Measurements from ENCODE around the gene MDN1. TPM values are rescaled to one million over a fixed set of nuclear protein-coding genes. Genes with fewer than 3 reads are reported as not detected.
"Not testable (repeated sequence)": the region's sequence is repeated elsewhere in the genome, so short reads cannot be mapped to it uniquely, and the experiment has no call there.

The MDN1 gene
- total RNA-seq, 1 experiment from 2014 or later, result 117 TPM

DNA sequence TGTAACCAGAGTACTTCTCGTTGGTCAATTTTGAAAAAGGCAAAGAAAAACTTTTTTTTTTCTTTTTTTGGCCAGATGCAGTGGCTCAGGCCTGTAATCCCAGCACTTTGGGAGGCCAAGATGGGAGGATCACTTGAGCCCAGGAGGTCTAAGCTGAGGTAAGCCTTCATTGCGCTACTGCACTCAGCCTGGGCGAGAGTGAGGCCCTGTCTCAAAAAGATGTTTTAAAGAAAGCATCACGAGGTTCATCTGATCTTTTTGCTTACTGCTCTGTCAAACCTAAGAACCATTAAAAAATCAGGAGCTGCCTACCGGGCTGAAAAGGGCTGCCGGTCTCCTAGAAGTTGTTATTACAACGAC is 181.7 kb downstream of the MDN1 start:
- TF ChIP-seq, protein P1, sequence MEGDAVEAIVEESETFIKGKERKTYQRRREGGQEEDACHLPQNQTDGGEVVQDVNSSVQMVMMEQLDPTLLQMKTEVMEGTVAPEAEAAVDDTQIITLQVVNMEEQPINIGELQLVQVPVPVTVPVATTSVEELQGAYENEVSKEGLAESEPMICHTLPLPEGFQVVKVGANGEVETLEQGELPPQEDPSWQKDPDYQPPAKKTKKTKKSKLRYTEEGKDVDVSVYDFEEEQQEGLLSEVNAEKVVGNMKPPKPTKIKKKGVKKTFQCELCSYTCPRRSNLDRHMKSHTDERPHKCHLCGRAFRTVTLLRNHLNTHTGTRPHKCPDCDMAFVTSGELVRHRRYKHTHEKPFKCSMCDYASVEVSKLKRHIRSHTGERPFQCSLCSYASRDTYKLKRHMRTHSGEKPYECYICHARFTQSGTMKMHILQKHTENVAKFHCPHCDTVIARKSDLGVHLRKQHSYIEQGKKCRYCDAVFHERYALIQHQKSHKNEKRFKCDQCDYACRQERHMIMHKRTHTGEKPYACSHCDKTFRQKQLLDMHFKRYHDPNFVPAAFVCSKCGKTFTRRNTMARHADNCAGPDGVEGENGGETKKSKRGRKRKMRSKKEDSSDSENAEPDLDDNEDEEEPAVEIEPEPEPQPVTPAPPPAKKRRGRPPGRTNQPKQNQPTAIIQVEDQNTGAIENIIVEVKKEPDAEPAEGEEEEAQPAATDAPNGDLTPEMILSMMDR (conservative IDR thresholded peaks at IDR 0.05), result no peak

DNA sequence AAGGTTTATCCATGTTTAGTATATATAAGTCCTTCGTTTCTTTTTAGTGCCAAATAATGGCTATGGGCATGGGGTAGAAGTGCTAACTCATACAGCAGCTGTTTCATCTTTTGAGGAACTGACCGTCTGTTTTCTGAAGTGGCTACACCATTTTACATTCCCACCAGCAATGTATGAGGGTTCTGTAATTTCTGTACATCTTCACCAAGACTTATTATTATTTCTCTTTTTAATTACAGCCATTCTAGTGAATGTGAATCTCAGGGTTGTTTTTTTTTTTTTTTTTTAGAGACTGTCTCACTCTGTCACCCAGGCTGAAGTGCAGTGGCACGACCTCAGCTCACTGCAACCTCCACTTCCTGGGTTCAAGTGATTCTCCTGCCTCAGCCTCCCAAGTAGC is 183.2 kb downstream of the MDN1 start:
- WGBS (ENCODE audit: extremely low coverage, insufficient read length, low lambda C conversion rate), result no CpG with 5 or more reads among the region's 3 CpGs
- H3K27me3 Mint-ChIP-seq (ENCODE audit: low read depth); H2BK20ac ChIP-seq (ENCODE audit: low read depth, low read length, poor library complexity, severe bottlenecking); H2AFZ ChIP-seq (ENCODE audit: low read length); H3K9me3 Mint-ChIP-seq; H4K20me1 ChIP-seq (ENCODE audit: control insufficient read depth, insufficient read depth, insufficient read length); H3K23me2 ChIP-seq (ENCODE audit: insufficient read length, low read depth, low read length, poor library complexity, severe bottlenecking); H3K4me3 Mint-ChIP-seq; H3K4me1 ChIP-seq (ENCODE audit: insufficient read depth, low read length); H2BK12ac ChIP-seq (ENCODE audit: insufficient read length, low read depth, low read length); H3K27me3 ChIP-seq (ENCODE audit: insufficient read depth, low read length); H3K18ac ChIP-seq (ENCODE audit: insufficient read length, low read depth, low read length); H3T11ph ChIP-seq (ENCODE audit: low read length); H4K91ac ChIP-seq (ENCODE audit: insufficient read length, low read depth, low read length); H4K5ac ChIP-seq (ENCODE audit: insufficient read length, low read depth, low read length); H3K27ac ChIP-seq (ENCODE audit: insufficient read length, low read depth, low read length); H2BK5ac ChIP-seq (ENCODE audit: insufficient read length, low read length); H2BK15ac ChIP-seq (ENCODE audit: low read depth, low read length); H3K27ac Mint-ChIP-seq; H3K79me2 ChIP-seq (ENCODE audit: insufficient read depth, low read length); H3K4me2 ChIP-seq (ENCODE audit: insufficient read depth, insufficient read length, low read length); H2BK120ac ChIP-seq (ENCODE audit: low read depth, low read length, poor library complexity, severe bottlenecking); H3K4ac ChIP-seq (ENCODE audit: low read depth, low read length); H3K56ac ChIP-seq (ENCODE audit: insufficient read length, low read depth, low read length); DNase-seq; H3K23ac ChIP-seq (ENCODE audit: insufficient read length, low read depth, low read length); H3K79me1 ChIP-seq (ENCODE audit: insufficient read depth, low read depth, low read length, poor library complexity, severe bottlenecking); H3K9ac ChIP-seq (ENCODE audit: extremely low read depth, insufficient read length, low read length); H3K9me3 ChIP-seq (ENCODE audit: control insufficient read depth, low read depth, low read length); H4K8ac ChIP-seq (replicated peaks; ENCODE audit: insufficient read length, low read depth, low read length); H2AK5ac ChIP-seq (ENCODE audit: insufficient read length, low read length); H3K14ac ChIP-seq (ENCODE audit: insufficient read depth, low read length): not testable (repeated sequence)
- Mint-ChIP-seq H3K4me1 (peaks cover 14% of the 10 kb centered on the region in 2 experiments), H3K36me3 (ENCODE audit: insufficient read depth in 1 of 3, low read depth in 3 of 3) (peaks cover 4 to 31% (median 19%) of the 10 kb centered on the region in 3 experiments)

More for the DNA sequence above, 181.7 kb downstream of the MDN1 start:
- H3K56ac ChIP-seq (ENCODE audit: insufficient read length, low read depth, low read length), result no peak overlapping the region
- no peak overlapping the region for H2BK120ac ChIP-seq (ENCODE audit: low read depth, low read length, poor library complexity, severe bottlenecking)
- no peaks in the 10 kb centered on the region for H4K20me1 ChIP-seq (ENCODE audit: control insufficient read depth, insufficient read depth, insufficient read length)
- Mint-ChIP-seq H3K9me3 (no peaks in the 10 kb centered on the region; a peak in 1 of 5 replicates), H3K4me1 (peaks cover 14% of the 10 kb centered on the region in 2 experiments), H3K27me3 (ENCODE audit: low read depth) (no peaks in the 10 kb centered on the region), H3K27ac (peak overlapping the region; percentile 81 to 99 (median 87); a peak in 5 of 7 replicates), H3K36me3 (ENCODE audit: insufficient read depth in 1 of 3, low read depth in 3 of 3) (peaks cover 14 to 43% (median 30%) of the 10 kb centered on the region in 3 experiments), H3K4me3 (peak overlapping the region; percentile 79 to 93)
- no peak overlapping the region for H4K91ac ChIP-seq (ENCODE audit: insufficient read length, low read depth, low read length)
- H2AK5ac ChIP-seq (ENCODE audit: insufficient read length, low read length), result no peak overlapping the region
- no peak overlapping the region for H2AFZ ChIP-seq (ENCODE audit: low read length)
- H3K27ac ChIP-seq (ENCODE audit: insufficient read length, low read depth, low read length), result no peak overlapping the region
- no peak overlapping the region for H2BK5ac ChIP-seq (ENCODE audit: insufficient read length, low read length)
- H3K4ac ChIP-seq (ENCODE audit: low read depth, low read length), result no peak overlapping the region
- H4K8ac ChIP-seq (replicated peaks; ENCODE audit: insufficient read length, low read depth, low read length), result no peak overlapping the region
- no peaks in the 10 kb centered on the region for H3K27me3 ChIP-seq (ENCODE audit: insufficient read depth, low read length)
- H3T11ph ChIP-seq (ENCODE audit: low read length), result no peak overlapping the region
- H2BK15ac ChIP-seq (ENCODE audit: low read depth, low read length), result no peak overlapping the region
- no peaks in the 10 kb centered on the region for H3K79me1 ChIP-seq (ENCODE audit: insufficient read depth, low read depth, low read length, poor library complexity, severe bottlenecking)
- peak overlapping the region; percentile 82 for H3K4me2 ChIP-seq (ENCODE audit: insufficient read depth, insufficient read length, low read length)
- no peaks in the 10 kb centered on the region for H3K23me2 ChIP-seq (ENCODE audit: insufficient read length, low read depth, low read length, poor library complexity, severe bottlenecking)
- H3K4me1 ChIP-seq (ENCODE audit: insufficient read depth, low read length), result no peaks in the 10 kb centered on the region
- no peak overlapping the region for H4K5ac ChIP-seq (ENCODE audit: insufficient read length, low read depth, low read length)
- no peak overlapping the region for H3K18ac ChIP-seq (ENCODE audit: insufficient read length, low read depth, low read length)
- H3K79me2 ChIP-seq (ENCODE audit: insufficient read depth, low read length), result no peaks in the 10 kb centered on the region
- H2BK12ac ChIP-seq (ENCODE audit: insufficient read length, low read depth, low read length), result no peak overlapping the region
- WGBS (ENCODE audit: extremely low coverage, insufficient read length, low lambda C conversion rate), result no CpG with 5 or more reads among the region's 7 CpGs
- H2BK20ac ChIP-seq (ENCODE audit: low read depth, low read length, poor library complexity, severe bottlenecking), result no peak overlapping the region
- H3K14ac ChIP-seq (ENCODE audit: insufficient read depth, low read length), result no peak overlapping the region
- H3K9me3 ChIP-seq (ENCODE audit: control insufficient read depth, low read depth, low read length), result no peaks in the 10 kb centered on the region
- no peak for DNase-seq
- H3K23ac ChIP-seq (ENCODE audit: insufficient read length, low read depth, low read length), result no peak overlapping the region
- H3K9ac ChIP-seq (ENCODE audit: extremely low read depth, insufficient read length, low read length), result peak overlapping the region; percentile 64
